Gastrocnemius medialis (tissue), 4 donors: ENCODE data around the gene WDR86.

ENCODE experiments used
- CTCF ChIP-seq, 5 experiments: fragments of 450-650 bp in 3 of 5; fragments of 200-600 bp in 2 of 5; sonication (generic) in 2 of 5; IDR thresholded peaks in 4 of 5; conservative IDR thresholded peaks in 1 of 5; 1 replicate in 4 of 5; 2 replicates in 1 of 5; pipeline ENCODE4 v1.5.1; 2016 to 2019; ENCODE audit warnings: antibody characterized with exemption in 5 of 5, mild to moderate bottlenecking in 3 of 5, moderate library complexity in 3 of 5
- POLR2A ChIP-seq, 2 donors: fragments of 450-650 bp; IDR thresholded peaks; one replicate each; pipeline ENCODE4 v1.6.1; 2017; ENCODE audit warnings: antibody characterized with exemption in 2 of 2, mild to moderate bottlenecking in 2 of 2, moderate library complexity in 2 of 2

DNA sequence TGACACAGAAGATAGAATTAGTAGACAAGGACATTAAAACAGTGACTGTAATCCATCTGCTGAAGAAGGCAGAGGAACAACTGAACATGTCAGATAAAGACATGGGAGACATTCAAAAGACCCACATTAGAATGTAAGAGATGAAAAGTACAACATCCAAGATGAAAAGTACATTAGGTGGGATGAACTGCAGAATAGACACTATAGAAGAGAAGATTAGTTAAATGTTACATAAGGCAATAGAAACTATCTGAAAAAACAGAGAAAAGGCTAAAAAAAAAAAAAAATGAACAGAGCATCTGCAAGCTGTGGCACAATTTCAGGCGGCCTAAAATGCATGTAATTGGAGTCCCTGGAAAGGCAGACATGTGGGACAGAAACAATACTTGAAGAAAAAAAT, 46.7 kb downstream of the WDR86 start:
- no peak for TF ChIP-seq POLR2A (IDR thresholded peaks at IDR 0.05)
- TF ChIP-seq CTCF (IDR thresholded peaks at IDR 0.05 in 4 of 5, conservative IDR thresholded peaks at IDR 0.05 in 1 of 5) = no peak
